ENCODE data around the gene IGFBP5. TPM values are rescaled to one million over a fixed set of nuclear protein-coding genes. Genes with fewer than 3 reads are reported as not detected.

The IGFBP5 gene
- polyA plus RNA-seq, 3 donors: not detected

DNA sequence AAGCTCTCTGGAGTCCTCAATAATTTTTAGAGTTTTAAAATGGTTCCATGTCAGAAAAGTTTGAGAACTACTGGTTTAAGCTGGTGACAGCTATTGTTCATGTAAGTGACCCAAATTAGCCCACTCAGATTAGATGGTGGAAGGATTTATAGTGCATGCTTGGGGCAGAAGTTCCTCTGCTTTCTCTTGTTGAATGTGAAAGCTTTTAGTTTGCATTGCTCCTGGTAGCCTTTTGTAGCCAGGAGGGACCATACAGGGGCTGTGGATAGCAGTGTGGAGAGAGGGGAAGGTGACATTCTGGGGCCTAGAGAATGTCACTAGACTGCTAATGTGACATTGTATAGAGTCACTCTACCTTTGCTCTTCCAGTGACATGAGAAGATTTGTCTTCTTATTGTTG, 40.3 kb upstream of the IGFBP5 start:
- Histone ChIP-seq H2AFZ (ENCODE audit: insufficient read depth, low read depth, low read length, poor library complexity, severe bottlenecking) (no peak overlapping the region), H3K4me1 (ENCODE audit: control insufficient read depth in 1 of 2, insufficient read depth in 2 of 2, low read length in 2 of 2) (no peaks in the 10 kb centered on the region), H3K9ac (ENCODE audit: insufficient read depth, low read length, poor library complexity, severe bottlenecking) (no peak overlapping the region), H3K27ac (ENCODE audit: low read depth in 1 of 2, low read length in 2 of 2) (no peak overlapping the region), H3K79me2 (ENCODE audit: insufficient read depth, low read length) (no peaks in the 10 kb centered on the region), H3K9me3 (replicated peaks in 1 of 2; ENCODE audit: control insufficient read depth in 1 of 2, insufficient read depth in 1 of 2, low read length in 2 of 2) (no peaks in the 10 kb centered on the region), H4K20me1 (ENCODE audit: insufficient read depth, low read length) (no peaks in the 10 kb centered on the region), H3K27me3 (ENCODE audit: control insufficient read depth in 2 of 2, insufficient read depth in 2 of 2, low read length in 2 of 2) (peaks cover 0 to 2% of the 10 kb centered on the region in 2 donors), H3K36me3 (replicated peaks in 1 of 2; ENCODE audit: control insufficient read depth in 1 of 2, insufficient read depth in 2 of 2, low read length in 2 of 2) (no peaks in the 10 kb centered on the region), H3K4me3 (replicated peaks in 1 of 3; ENCODE audit: low read depth in 2 of 3, low read length in 3 of 3) (no peak overlapping the region), H3K4me2 (replicated peaks; ENCODE audit: extremely low read depth, low read length, poor library complexity, severe bottlenecking) (no peak overlapping the region)
- intact Hi-C loops (cut with micrococcal nuclease): no loop called here
- no peak for DNase-seq
- H3K27me3 Mint-ChIP-seq (ENCODE audit: low read depth in 3 of 3): peaks cover 5 to 9% (median 5%) of the 10 kb centered on the region in 3 donors
- H3K4me3 Mint-ChIP-seq: no peak overlapping the region
- H3K9me3 Mint-ChIP-seq: peaks cover 0 to 2% (median 0%) of the 10 kb centered on the region in 7 donors
- TF ChIP-seq, protein P1, sequence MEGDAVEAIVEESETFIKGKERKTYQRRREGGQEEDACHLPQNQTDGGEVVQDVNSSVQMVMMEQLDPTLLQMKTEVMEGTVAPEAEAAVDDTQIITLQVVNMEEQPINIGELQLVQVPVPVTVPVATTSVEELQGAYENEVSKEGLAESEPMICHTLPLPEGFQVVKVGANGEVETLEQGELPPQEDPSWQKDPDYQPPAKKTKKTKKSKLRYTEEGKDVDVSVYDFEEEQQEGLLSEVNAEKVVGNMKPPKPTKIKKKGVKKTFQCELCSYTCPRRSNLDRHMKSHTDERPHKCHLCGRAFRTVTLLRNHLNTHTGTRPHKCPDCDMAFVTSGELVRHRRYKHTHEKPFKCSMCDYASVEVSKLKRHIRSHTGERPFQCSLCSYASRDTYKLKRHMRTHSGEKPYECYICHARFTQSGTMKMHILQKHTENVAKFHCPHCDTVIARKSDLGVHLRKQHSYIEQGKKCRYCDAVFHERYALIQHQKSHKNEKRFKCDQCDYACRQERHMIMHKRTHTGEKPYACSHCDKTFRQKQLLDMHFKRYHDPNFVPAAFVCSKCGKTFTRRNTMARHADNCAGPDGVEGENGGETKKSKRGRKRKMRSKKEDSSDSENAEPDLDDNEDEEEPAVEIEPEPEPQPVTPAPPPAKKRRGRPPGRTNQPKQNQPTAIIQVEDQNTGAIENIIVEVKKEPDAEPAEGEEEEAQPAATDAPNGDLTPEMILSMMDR (IDR thresholded peaks at IDR 0.05): no peak
- no peaks in the 10 kb centered on the region for H3K4me1 Mint-ChIP-seq
- H3K27ac Mint-ChIP-seq: no peak overlapping the region
- H3K36me3 Mint-ChIP-seq: no peaks in the 10 kb centered on the region

DNA sequence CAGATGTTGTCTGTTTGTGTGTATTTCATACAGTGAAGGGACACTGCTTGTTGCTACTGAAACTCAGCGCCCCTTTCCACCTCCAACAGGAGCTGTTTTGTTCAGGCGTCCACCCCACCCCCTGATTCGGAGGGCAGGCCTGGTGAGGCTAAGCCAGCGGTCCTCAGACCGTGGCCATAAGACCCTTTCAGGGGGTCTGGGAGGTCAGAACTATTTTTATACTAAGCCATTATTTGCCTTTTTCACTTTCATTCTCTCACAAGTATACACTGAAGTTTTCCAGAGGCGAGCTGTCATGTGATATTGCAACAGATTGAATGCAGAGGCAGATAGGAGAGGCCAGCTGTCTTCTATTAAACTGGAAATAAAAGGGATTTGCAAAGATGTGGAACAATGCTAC, 39.7 kb upstream of the IGFBP5 start:
- Histone ChIP-seq H3K36me3 (replicated peaks in 1 of 2; ENCODE audit: control insufficient read depth in 1 of 2, insufficient read depth in 2 of 2, low read length in 2 of 2) (no peaks in the 10 kb centered on the region), H3K9ac (ENCODE audit: insufficient read depth, low read length, poor library complexity, severe bottlenecking) (no peak overlapping the region), H3K79me2 (ENCODE audit: insufficient read depth, low read length) (no peaks in the 10 kb centered on the region), H3K4me3 (replicated peaks in 1 of 3; ENCODE audit: low read depth in 2 of 3, low read length in 3 of 3) (no peak overlapping the region), H3K4me2 (replicated peaks; ENCODE audit: extremely low read depth, low read length, poor library complexity, severe bottlenecking) (no peak overlapping the region), H3K27ac (ENCODE audit: low read depth in 1 of 2, low read length in 2 of 2) (no peak overlapping the region), H3K4me1 (ENCODE audit: control insufficient read depth in 1 of 2, insufficient read depth in 2 of 2, low read length in 2 of 2) (no peaks in the 10 kb centered on the region), H4K20me1 (ENCODE audit: insufficient read depth, low read length) (no peaks in the 10 kb centered on the region), H3K27me3 (ENCODE audit: control insufficient read depth in 2 of 2, insufficient read depth in 2 of 2, low read length in 2 of 2) (peaks cover 0 to 2% of the 10 kb centered on the region in 2 donors), H3K9me3 (replicated peaks in 1 of 2; ENCODE audit: control insufficient read depth in 1 of 2, insufficient read depth in 1 of 2, low read length in 2 of 2) (no peaks in the 10 kb centered on the region), H2AFZ (ENCODE audit: insufficient read depth, low read depth, low read length, poor library complexity, severe bottlenecking) (no peak overlapping the region)
- no peak for DNase-seq
- intact Hi-C loops (cut with micrococcal nuclease): no loop called here
- H3K4me3 Mint-ChIP-seq: no peak overlapping the region
- no peaks in the 10 kb centered on the region for H3K4me1 Mint-ChIP-seq
- no peaks in the 10 kb centered on the region for H3K36me3 Mint-ChIP-seq
- no CpG with 5 or more reads among the region's 6 CpGs for WGBS (ENCODE audit: insufficient coverage)
- H3K9me3 Mint-ChIP-seq: no peaks in the 10 kb centered on the region
- H3K27ac Mint-ChIP-seq: no peak overlapping the region
- H3K27me3 Mint-ChIP-seq (ENCODE audit: low read depth in 3 of 3): peaks cover 4 to 10% (median 5%) of the 10 kb centered on the region in 3 donors
- TF ChIP-seq, protein P1 (IDR thresholded peaks at IDR 0.05): no peak

Data from CD14-positive monocyte (primary cell).